GM23338 (cell line): Measurements from ENCODE around the gene ATP5ME. TPM values are rescaled to one million over a fixed set of nuclear protein-coding genes. Genes with fewer than 3 reads are reported as not detected.

Source experiments
- ATAC-seq: fragments of 200-7000 bp; cut with Tn5 transposase; 3 replicates; pipeline ENCODE4 v1.9.1; 2020
- DNase-seq: peaks from one replicate; pipeline ENCODE4 v3.0.0-alpha.2; 2015; ENCODE audit warnings: low spot score
- H2AFZ ChIP-seq: fragments of 200-600 bp; sonication (generic); 2 replicates; pipeline ENCODE4 v1.8.0; 2016; ENCODE audit warnings: antibody characterized with exemption, mild to moderate bottlenecking, moderate library complexity
- H3F3A ChIP-seq: fragments of 200-600 bp; sonication (generic); replicated peaks from 2 replicates; pipeline ENCODE4 v1.8.0; 2017; ENCODE audit warnings: antibody characterized with exemption, mixed run types, low read depth
- H3K27ac ChIP-seq: fragments of 200-600 bp; sonication (generic); 2 replicates; pipeline ENCODE4 v1.6.1; 2016; ENCODE audit warnings: low read depth
- H3K27me3 ChIP-seq: fragments of 200-600 bp; sonication (generic); 2 replicates; pipeline ENCODE4 v1.8.0; 2016; ENCODE audit warnings: mild to moderate bottlenecking, mixed run types, moderate library complexity; ENCODE audit not compliant: insufficient read depth
- H3K36me3 ChIP-seq: fragments of 200-600 bp; sonication (generic); 2 replicates; pipeline ENCODE4 v1.8.0; 2016; ENCODE audit warnings: mild to moderate bottlenecking; ENCODE audit not compliant: insufficient read depth
- H3K4me1 ChIP-seq: fragments of 200-600 bp; sonication (generic); 2 replicates; pipeline ENCODE4 v1.8.0; 2016; ENCODE audit warnings: mild to moderate bottlenecking, moderate library complexity; ENCODE audit not compliant: insufficient read depth
- H3K4me2 ChIP-seq: fragments of 200-600 bp; sonication (generic); 2 replicates; pipeline ENCODE4 v1.7.1; 2017; ENCODE audit warnings: mixed run types
- H3K4me3 ChIP-seq: fragments of 200-600 bp; sonication (generic); 2 replicates; pipeline ENCODE4 v1.6.1; 2016; ENCODE audit warnings: mixed run types
- H3K79me2 ChIP-seq: fragments of 200-600 bp; sonication (generic); replicated peaks from 2 replicates; pipeline ENCODE4 v1.8.0; 2017; ENCODE audit warnings: mild to moderate bottlenecking; ENCODE audit not compliant: insufficient read depth
- H3K9me2 ChIP-seq: fragments of 200-600 bp; sonication (generic); 2 replicates; pipeline ENCODE4 v1.8.0; 2017; ENCODE audit not compliant: insufficient read depth
- H4K20me1 ChIP-seq: fragments of 200-600 bp; sonication (generic); replicated peaks from 2 replicates; pipeline ENCODE4 v1.8.0; 2017; ENCODE audit warnings: mild to moderate bottlenecking; ENCODE audit not compliant: insufficient read depth
- H3K27ac Mint-ChIP-seq: 2 replicates; pipeline ENCODE4 v1.8.0; 2020; ENCODE audit warnings: inconsistent platforms, mild to moderate bottlenecking, moderate library complexity, mixed read lengths
- H3K27me3 Mint-ChIP-seq: 3 replicates; pipeline ENCODE4 v1.8.0; 2022; ENCODE audit warnings: low read depth, mild to moderate bottlenecking, moderate library complexity, mixed read lengths, inconsistent platforms; ENCODE audit not compliant: insufficient read depth, poor library complexity
- H3K36me3 Mint-ChIP-seq: 3 replicates; pipeline ENCODE4 v1.8.0; 2021; ENCODE audit warnings: low read depth, mild to moderate bottlenecking, inconsistent platforms, moderate library complexity, mixed read lengths
- H3K4me1 Mint-ChIP-seq: 3 replicates; pipeline ENCODE4 v1.8.0; 2020; ENCODE audit warnings: mild to moderate bottlenecking, inconsistent platforms, mixed read lengths
- H3K4me3 Mint-ChIP-seq: 3 replicates; pipeline ENCODE4 v1.8.0; 2021; ENCODE audit warnings: moderate library complexity, mild to moderate bottlenecking, inconsistent platforms, mixed read lengths
- H3K9me3 Mint-ChIP-seq: 3 replicates; pipeline ENCODE4 v1.8.0; 2020; ENCODE audit warnings: moderate library complexity, mild to moderate bottlenecking, inconsistent platforms, mixed read lengths
- CREB1 ChIP-seq: fragments of 250-450 bp; sonication (Bioruptor Pico); IDR thresholded peaks from 2 replicates; pipeline ENCODE4 v1.5.0; 2020; ENCODE audit warnings: low read depth, mild to moderate bottlenecking, moderate library complexity
- CTCF ChIP-seq, 2 experiments: fragments of 200-600 bp in 1 of 2; sonication (generic) in 1 of 2; conservative IDR thresholded peaks; 2 replicates each; pipeline versions ENCODE4 v1.5.1 to v1.6.1; 2016 to 2017; ENCODE audit warnings: antibody characterized with exemption in 2 of 2, low read depth in 2 of 2, mild to moderate bottlenecking in 2 of 2, moderate library complexity in 1 of 2
- ETS1 ChIP-seq: IDR thresholded peaks from 2 replicates; pipeline ENCODE4 v1.6.1; 2016; ENCODE audit warnings: antibody characterized with exemption
- EZH2 ChIP-seq: fragments of 200-600 bp; sonication (generic); IDR thresholded peaks from one replicate; pipeline ENCODE4 v1.8.0; 2017; ENCODE audit warnings: antibody characterized with exemption, mild to moderate bottlenecking, low read depth; ENCODE audit not compliant: unreplicated experiment
- EZH2phosphoT487 ChIP-seq: fragments of 200-600 bp; sonication (generic); IDR thresholded peaks from one replicate; pipeline ENCODE4 v1.8.1; 2018; ENCODE audit warnings: antibody characterized with exemption; ENCODE audit not compliant: unreplicated experiment
- JUNB ChIP-seq: IDR thresholded peaks from one replicate; pipeline ENCODE4 v1.6.1; 2016; ENCODE audit warnings: antibody characterized with exemption; ENCODE audit not compliant: unreplicated experiment
- NANOG ChIP-seq: IDR thresholded peaks from 2 replicates; pipeline ENCODE4 v1.6.1; 2016; ENCODE audit warnings: antibody characterized with exemption, borderline replicate concordance
- POLR2AphosphoS5 ChIP-seq: IDR thresholded peaks from 2 replicates; pipeline ENCODE4 v1.6.1; 2016; ENCODE audit warnings: antibody characterized with exemption, low read depth
- REST ChIP-seq: IDR thresholded peaks from one replicate; pipeline ENCODE4 v1.6.1; 2018; ENCODE audit warnings: antibody characterized with exemption; ENCODE audit not compliant: unreplicated experiment
- STAT1 ChIP-seq: IDR thresholded peaks from one replicate; pipeline ENCODE4 v1.6.1; 2016; ENCODE audit warnings: antibody characterized with exemption; ENCODE audit not compliant: unreplicated experiment
- ZNF114 ChIP-seq: fragments of 250-450 bp; sonication (Bioruptor Pico); IDR thresholded peaks from 2 replicates; pipeline ENCODE4 v1.5.0; 2020; ENCODE audit warnings: mild to moderate bottlenecking, moderate library complexity
- ZNF331 ChIP-seq: fragments of 250-450 bp; sonication (Bioruptor Pico); IDR thresholded peaks from 2 replicates; pipeline ENCODE4 v1.5.0; 2020; ENCODE audit warnings: low read depth, mild to moderate bottlenecking, moderate library complexity
- ZNF462 ChIP-seq: fragments of 250-450 bp; sonication (Bioruptor Pico); IDR thresholded peaks from 2 replicates; pipeline ENCODE4 v1.5.0; 2020; ENCODE audit warnings: mild to moderate bottlenecking, moderate library complexity
- polyA plus RNA-seq: library from polyadenylated mRNA; unstranded; fragments of >200 nt; fragmentation: Nextera tagmentation; extraction: Ambion mirVana; gene quantifications from 2 replicates; pipeline ENCODE4 v1.2.1, GENCODE V29; 2016
- total RNA-seq: library from RNA; depleted of rRNA; stranded (reverse); fragments of >200 nt; shearing (Covaris generic); gene quantifications from 2 replicates; pipeline ENCODE4 v1.2.3, GENCODE V29; 2014

ATP5ME gene
- total and polyA plus RNA-seq, 2 experiments from 2014 or later, result 60.5 to 2,021 TPM

GRCh38 chr4:681736-682451 is 7.8 kb upstream of the ATP5ME start:
- Mint-ChIP-seq H3K27ac (no peak overlapping the region), H3K27me3 (peaks cover 18% of the 10 kb centered on the region), H3K4me3 (peak overlapping the region; percentile 29; the same call in 1 of the 3 replicates), H3K9me3 (peaks cover 3% of the 10 kb centered on the region; the same call in 2 of the 3 replicates), H3K36me3 (no peaks in the 10 kb centered on the region; the same call in 2 of the 3 replicates), H3K4me1 (peaks cover 8% of the 10 kb centered on the region)
- Histone ChIP-seq H4K20me1 (no peaks in the 10 kb centered on the region), H3K79me2 (no peaks in the 10 kb centered on the region), H3K9me2 (no peaks in the 10 kb centered on the region), H3K27me3 (no peaks in the 10 kb centered on the region), H3F3A (peaks cover 7% of the 10 kb centered on the region; the same call in 1 of the 2 replicates), H3K4me3 (peak overlapping the region; percentile 36; the same call in 1 of the 2 replicates), H3K27ac (no peak overlapping the region), H3K4me2 (no peak overlapping the region), H2AFZ (no peak overlapping the region), H3K4me1 (no peaks in the 10 kb centered on the region), H3K36me3 (no peaks in the 10 kb centered on the region)
- no peak for ATAC-seq
- DNase-seq, result peak; percentile 72
- TF ChIP-seq CREB1, result no peak
- TF ChIP-seq POLR2AphosphoS5, result no peak
- no peak for TF ChIP-seq ETS1
- TF ChIP-seq CTCF (conservative IDR thresholded peaks at IDR 0.05; ENCODE audit: low read depth in 2 of 2), result no peak
- TF ChIP-seq JUNB, result no peak
- TF ChIP-seq EZH2, result no peak
- TF ChIP-seq ZNF114 (CRISPR knock-in tag), result no peak
- TF ChIP-seq STAT1, result no peak
- TF ChIP-seq EZH2phosphoT487, result no peak
- no peak for TF ChIP-seq ZNF462
- no peak for TF ChIP-seq REST
- TF ChIP-seq ZNF331 (CRISPR knock-in tag), result no peak
- no peak for TF ChIP-seq NANOG
